ENCODE results near the gene RASGEF1B.
"Not testable (repeated sequence)": the region's sequence is repeated elsewhere in the genome, so short reads cannot be mapped to it uniquely, and the experiment has no call there.

RASGEF1B gene

DNA sequence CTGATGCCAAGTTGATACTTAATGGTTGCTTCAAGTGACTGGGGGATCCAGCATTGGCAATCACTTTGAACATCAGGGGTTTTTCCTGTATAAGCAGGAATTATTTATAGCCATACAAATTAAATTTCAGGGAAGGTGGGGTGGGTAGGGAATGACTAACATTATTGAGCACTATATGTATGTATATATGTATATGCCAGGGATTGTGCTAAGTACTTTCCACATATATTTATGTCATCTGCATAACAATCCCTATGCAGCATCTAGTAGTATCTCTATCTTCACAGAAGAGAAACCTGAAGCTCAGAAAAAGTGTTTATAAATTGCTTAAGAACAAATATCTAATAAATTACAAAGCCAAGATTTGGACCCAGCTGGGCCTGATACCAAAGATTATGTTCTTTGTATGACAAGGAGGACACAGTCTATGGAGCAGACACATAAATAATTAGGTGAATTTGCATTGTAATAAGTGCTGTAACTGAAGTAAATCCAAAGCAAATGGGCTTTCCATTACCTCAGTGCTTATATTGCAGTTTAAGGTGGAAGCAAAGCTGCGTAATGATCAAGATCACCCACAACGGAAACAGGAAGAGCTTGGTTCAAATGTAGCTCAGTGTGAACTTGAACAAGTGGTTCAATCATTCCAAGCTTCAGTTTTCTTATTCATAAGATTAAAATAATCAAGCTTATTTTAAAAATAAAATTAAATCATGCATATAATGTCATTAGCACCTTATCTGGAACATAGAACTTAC, 18.9 kb upstream of the RASGEF1B start:
- no peak overlapping the region for H3K27ac ChIP-seq

DNA sequence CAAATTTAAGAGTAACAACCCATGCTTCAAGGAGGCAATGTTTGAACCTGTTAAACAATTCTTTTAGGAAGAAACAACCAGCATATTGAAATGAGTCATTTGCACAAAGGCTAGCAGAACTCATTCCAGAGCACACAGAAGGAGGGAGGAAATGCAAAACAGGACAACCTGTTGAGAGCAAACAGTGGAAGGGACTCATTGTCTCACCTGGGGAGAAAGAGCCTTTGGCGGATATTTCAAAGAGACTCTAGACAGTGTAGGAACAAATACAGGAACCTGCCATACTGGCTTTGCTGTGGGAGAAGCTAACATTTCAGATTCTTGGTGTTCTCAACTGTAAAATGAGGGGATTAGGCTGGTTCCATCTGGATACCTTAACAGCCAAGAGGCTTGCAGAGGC, 14.8 kb upstream of the RASGEF1B start:
- in situ Hi-C loops (cut with HindIII; ENCODE audit: low pct_ligation_motif_present, low sequenced_read_pairs) = no loop called here
- no peak overlapping the region for H3K27ac ChIP-seq
- H3K4me3 ChIP-seq (ENCODE audit: low read depth, low read length) = no peak overlapping the region
- TF ChIP-seq, protein P1, sequence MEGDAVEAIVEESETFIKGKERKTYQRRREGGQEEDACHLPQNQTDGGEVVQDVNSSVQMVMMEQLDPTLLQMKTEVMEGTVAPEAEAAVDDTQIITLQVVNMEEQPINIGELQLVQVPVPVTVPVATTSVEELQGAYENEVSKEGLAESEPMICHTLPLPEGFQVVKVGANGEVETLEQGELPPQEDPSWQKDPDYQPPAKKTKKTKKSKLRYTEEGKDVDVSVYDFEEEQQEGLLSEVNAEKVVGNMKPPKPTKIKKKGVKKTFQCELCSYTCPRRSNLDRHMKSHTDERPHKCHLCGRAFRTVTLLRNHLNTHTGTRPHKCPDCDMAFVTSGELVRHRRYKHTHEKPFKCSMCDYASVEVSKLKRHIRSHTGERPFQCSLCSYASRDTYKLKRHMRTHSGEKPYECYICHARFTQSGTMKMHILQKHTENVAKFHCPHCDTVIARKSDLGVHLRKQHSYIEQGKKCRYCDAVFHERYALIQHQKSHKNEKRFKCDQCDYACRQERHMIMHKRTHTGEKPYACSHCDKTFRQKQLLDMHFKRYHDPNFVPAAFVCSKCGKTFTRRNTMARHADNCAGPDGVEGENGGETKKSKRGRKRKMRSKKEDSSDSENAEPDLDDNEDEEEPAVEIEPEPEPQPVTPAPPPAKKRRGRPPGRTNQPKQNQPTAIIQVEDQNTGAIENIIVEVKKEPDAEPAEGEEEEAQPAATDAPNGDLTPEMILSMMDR (IDR thresholded peaks at IDR 0.05; ENCODE audit: low read depth, low read length, missing control alignments) = no peak
- no peak for DNase-seq
- no peaks in the 10 kb centered on the region for H3K27me3 ChIP-seq (replicated peaks)
- no peaks in the 10 kb centered on the region for H3K36me3 ChIP-seq (replicated peaks)

More for the DNA sequence above, 18.9 kb upstream of the RASGEF1B start:
- DNase-seq = no peak
- no peaks in the 10 kb centered on the region for H3K36me3 ChIP-seq (replicated peaks)
- TF ChIP-seq, protein P1 (IDR thresholded peaks at IDR 0.05; ENCODE audit: low read depth, low read length, missing control alignments) = no peak
- H3K4me3 ChIP-seq (ENCODE audit: low read depth, low read length) = no peak overlapping the region
- in situ Hi-C loops (cut with HindIII; ENCODE audit: low pct_ligation_motif_present, low sequenced_read_pairs) = no loop called here
- no peaks in the 10 kb centered on the region for H3K27me3 ChIP-seq (replicated peaks)

DNA sequence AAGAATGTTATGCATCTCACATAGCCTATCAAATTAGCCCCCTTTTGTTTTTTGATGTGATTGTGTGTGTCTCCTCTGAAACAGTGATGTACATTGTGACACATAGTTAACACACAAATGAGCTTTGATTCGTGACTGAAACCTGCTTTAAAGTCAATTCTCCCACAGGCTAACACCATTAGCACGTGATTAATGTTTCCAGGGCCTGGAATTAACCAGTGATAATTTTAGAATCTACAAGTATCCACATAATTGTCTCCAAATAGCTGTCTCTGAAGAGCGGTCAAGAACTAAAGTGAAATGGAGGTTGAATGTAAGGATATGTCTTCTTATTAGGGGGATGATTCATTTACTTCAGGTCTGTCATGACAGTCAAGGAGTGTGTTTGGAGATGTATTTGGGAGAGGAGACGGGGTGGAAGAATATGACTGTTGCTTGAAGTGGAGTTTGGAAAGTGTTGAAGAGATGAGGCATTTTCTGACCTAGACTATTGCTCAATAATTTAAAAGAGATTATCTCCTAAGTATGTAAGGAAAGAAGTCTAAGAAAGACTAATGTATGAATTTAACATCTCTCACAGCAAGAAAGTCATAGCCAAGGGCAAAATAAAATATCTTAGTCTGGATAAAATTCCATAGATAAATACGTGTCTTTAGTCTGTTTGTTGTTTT, 13.7 kb upstream of the RASGEF1B start:
- H3K27me3 ChIP-seq (replicated peaks) = no peaks in the 10 kb centered on the region
- H3K36me3 ChIP-seq (replicated peaks) = no peaks in the 10 kb centered on the region
- no peak overlapping the region for H3K27ac ChIP-seq
- in situ Hi-C loops (cut with HindIII; ENCODE audit: low pct_ligation_motif_present, low sequenced_read_pairs) = no loop called here
- TF ChIP-seq, protein P1 (IDR thresholded peaks at IDR 0.05; ENCODE audit: low read depth, low read length, missing control alignments) = no peak
- H3K4me3 ChIP-seq (ENCODE audit: low read depth, low read length) = no peak overlapping the region
- DNase-seq = no peak

DNA sequence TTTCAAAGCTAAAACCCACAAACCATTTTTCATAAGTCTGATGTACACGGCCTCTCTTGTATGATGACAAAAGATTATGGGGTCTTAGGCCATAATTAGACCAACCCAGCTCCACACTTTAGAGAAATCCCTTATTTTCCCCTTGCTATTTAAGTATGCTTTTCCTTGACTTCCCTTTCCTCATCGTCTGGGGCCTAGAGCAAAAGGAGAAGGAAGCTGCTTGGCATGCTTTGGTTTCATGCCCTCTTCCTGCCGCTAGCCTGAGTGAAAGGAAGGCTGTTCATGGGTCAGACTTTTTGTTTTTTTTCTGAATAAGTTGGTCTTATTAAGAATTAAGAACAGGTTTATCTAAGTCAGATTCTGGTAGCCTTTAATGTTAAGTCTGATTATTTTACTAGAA, 10.6 kb upstream of the RASGEF1B start:
- Histone ChIP-seq H3K4me3 (ENCODE audit: low read depth, low read length) (no peak overlapping the region), H3K27ac (no peak overlapping the region), H3K36me3 (replicated peaks) (no peaks in the 10 kb centered on the region), H3K27me3 (replicated peaks) (no peaks in the 10 kb centered on the region)
- in situ Hi-C loops (cut with HindIII; ENCODE audit: low pct_ligation_motif_present, low sequenced_read_pairs) = no loop called here
- TF ChIP-seq, protein P1 (IDR thresholded peaks at IDR 0.05; ENCODE audit: low read depth, low read length, missing control alignments) = no peak
- DNase-seq = no peak

DNA sequence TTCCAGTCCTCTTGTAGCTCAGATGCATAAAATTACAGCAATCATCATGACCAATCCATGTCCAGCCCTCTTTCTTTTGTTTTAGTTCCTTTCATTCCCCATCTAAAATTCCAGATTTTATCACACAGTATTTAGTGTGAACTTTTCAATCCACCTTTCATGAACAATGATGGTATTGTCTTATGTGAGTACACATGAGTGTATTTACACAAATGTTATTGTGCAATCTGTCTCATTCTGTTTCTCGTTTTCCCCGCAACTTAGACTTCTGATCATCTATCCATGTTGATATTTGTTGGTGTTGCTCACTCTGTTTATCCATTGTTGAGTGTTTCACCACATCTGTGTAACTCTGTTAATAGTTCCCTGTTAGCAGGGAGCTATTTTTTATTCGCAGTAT, 9.4 kb upstream of the RASGEF1B start:
- Histone ChIP-seq H3K27ac (no peak overlapping the region), H3K27me3 (replicated peaks) (no peaks in the 10 kb centered on the region), H3K36me3 (replicated peaks) (no peaks in the 10 kb centered on the region), H3K4me3 (ENCODE audit: low read depth, low read length) (no peak overlapping the region)
- in situ Hi-C loops (cut with HindIII; ENCODE audit: low pct_ligation_motif_present, low sequenced_read_pairs) = no loop called here
- TF ChIP-seq, protein P1 (IDR thresholded peaks at IDR 0.05; ENCODE audit: low read depth, low read length, missing control alignments) = no peak
- DNase-seq = no peak

DNA sequence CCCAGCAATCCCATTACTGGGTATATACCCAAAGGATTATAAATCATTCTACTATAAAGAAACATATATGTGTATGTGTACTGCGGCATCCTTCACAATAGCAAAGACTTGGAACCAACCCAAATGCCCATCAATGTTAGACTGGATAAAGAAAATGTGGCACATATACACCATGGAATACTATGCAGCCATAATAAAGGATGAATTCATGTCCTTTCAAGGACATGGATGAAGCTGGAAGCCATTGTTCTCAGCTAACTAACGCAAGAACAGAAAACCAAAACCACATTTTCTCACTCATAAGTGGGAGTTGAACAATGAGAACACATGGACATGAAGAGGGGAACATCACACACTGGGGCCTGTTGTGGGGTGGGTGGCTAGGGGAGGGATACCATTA, 7.9 kb upstream of the RASGEF1B start:
- DNase-seq; H3K4me3 ChIP-seq (ENCODE audit: low read depth, low read length); in situ Hi-C loops (cut with HindIII; ENCODE audit: low pct_ligation_motif_present, low sequenced_read_pairs); H3K27ac ChIP-seq; H3K36me3 ChIP-seq (replicated peaks); H3K27me3 ChIP-seq (replicated peaks): not testable (repeated sequence)

DNA sequence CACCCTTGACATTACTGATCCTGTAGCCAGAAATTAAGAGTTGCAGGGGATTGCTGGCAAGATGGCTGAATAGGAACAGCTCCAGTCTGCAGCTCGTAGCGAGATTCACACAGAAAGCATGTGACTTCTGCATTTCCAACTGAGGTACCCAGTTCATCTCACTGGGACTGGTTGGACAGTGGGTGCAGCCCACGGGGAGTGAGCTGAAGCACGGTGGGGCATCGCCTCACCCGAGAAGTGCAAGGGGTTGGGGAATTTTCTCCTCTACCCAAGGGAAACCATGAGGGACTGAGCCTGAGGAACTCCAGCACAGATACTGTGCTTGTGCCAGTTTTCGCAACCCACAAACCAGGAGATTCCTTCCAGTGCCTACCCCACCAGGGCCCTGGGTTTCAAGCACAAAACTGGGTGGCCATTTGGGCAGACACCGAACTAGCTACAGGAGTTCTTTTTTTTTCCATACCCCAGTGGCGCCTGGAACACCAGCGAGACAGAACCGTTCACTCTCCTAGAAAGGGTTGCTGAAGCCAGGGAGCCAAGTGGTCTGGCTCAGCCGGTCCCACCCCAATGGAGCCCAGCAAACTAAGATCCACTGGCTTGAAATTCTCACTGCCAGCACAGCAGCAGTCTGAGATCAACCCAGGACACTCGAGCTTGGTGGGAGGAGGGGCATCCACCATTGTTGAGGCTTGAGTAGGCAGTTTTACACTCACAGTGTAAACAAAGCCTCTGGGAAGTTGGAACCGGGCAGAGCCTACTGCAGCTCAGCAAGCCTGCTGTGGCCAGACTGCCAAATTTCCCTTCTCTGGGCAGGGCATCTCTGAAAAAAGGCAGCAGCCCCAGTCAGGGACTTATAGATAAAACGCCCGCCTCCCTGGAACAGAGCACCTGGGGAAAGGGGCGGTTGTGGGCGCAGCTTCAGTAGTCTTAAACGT, 1.9 kb upstream of the RASGEF1B start:
- in situ Hi-C loops (cut with HindIII; ENCODE audit: low pct_ligation_motif_present, low sequenced_read_pairs); H3K27ac ChIP-seq; H3K4me3 ChIP-seq (ENCODE audit: low read depth, low read length); H3K36me3 ChIP-seq (replicated peaks): not testable (repeated sequence)
- peaks cover 24% of the 10 kb centered on the region for H3K27me3 ChIP-seq (replicated peaks)
- peak; percentile 16 for DNase-seq

Measured in brain microvascular endothelial cell (primary cell).